Measurements from ENCODE around the gene ETNK1.
"Not testable (repeated sequence)": the region's sequence is repeated elsewhere in the genome, so short reads cannot be mapped to it uniquely, and the experiment has no call there.

ETNK1 gene

GRCh38 chr12:22624870-22625761 is at the start of gene ETNK1:
ETNK1 (plus strand) TSS chr12:22625171; CDS start chr12:22625431, 260 bp downstream.
- DNase-seq, result peak; percentile 91

- no peak for DNase-seq
Measured at GRCh38 chr12:22576065-22576464, 48.9 kb upstream of the ETNK1 start.

- no peak for DNase-seq
Measured at GRCh38 chr12:22576473-22576872, 48.5 kb upstream of the ETNK1 start.

DNA sequence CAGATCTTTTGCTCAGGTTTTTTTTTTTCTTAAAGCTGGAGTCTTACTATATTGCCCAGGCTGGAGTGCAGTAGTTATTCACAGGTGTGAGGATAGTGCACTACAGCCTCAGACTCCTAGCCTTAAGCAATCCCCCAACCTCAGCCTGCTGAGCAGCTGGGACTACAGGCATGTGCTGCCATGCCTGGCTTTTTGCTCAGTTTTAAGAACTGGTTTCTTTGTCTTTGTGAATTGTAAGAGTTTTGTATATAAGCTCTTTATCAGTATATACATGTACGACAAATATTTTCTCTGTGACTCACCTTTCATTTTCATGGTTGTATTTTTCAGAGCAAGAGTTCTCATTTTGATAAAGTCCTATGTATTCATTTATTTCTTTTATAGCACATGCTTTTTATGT is 47.3 kb upstream of the ETNK1 start:
- no peak for DNase-seq

DNA sequence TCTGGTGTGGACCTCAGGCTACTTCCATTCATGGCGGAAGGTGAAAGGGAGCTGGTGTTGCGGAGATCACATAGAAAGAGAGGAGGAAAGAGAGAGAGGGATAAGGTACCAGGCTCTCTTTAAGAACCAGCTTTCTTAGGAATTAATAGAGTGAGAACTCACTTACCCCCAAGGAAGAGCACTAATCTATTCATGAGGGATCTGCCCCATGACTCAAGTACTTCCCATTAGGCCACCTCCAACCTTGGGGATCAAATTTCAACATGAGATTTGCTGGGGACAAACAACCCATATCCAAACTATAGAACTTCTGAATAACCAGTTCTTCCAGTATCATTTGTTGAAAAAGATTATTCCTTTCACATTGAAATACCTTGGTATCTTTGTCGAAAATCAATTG is 46.6 kb upstream of the ETNK1 start:
- DNase-seq, result no peak

GRCh38 chr12:22588817-22589216 is 36.2 kb upstream of the ETNK1 start:
- no peak for DNase-seq

DNA sequence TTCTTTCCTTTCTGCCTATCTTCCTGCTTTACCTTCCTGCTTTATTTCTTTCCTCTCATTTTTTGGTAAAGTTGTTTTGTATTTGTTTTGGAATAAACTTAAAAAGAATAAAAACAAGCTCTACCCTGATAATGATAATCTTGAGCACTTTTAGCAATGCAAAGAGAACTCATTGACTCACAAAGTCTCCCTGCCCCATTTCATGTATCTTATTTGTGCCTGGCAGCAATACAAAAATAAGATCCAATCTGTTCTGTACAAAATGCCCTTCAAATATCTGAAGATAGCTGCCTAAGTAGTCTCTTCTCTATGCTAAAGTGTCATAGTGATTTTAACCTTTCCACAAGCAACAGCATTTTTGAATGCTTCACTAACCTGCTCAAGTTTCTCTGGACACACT is 31.1 kb upstream of the ETNK1 start:
- no peak for DNase-seq

DNA sequence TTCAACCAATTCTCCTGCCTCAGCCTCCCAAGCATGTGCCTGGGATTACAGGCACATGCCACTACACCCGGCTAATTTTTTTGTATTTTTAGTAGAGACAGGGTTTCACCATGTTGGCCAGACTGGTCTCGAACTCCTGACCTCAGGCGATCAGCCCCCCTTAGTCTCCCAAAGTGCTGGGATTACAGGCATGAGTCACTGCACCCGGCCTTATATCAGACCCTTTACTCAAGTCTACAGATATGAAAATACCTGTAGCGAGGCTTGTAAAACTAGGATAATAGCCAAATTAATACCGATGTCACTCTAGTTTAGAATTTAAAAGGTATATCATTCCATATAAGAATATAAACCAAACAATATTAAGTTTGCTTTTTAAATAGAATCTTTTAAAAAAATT is 27.4 kb upstream of the ETNK1 start:
- not testable (repeated sequence) for DNase-seq

GRCh38 chr12:22598141-22598762 is 26.7 kb upstream of the ETNK1 start:
- no peak for DNase-seq

DNA sequence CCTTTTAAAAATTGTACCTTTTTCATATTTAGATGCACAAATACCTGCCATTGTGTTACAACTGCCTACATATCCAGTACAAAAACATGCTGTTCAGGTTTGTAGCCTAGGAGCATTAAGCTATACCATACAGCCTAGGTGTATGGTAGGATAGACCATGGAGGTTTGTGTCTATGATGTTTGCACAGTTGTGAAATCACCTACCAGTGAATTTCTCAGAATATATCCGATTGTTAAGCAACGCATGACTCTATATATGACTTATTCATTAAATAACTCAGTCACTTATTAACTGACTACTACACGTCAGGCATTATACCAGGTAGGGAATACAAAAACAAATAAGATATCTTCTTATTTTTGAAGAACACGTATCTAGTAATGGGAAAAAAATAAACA is 26.2 kb upstream of the ETNK1 start:
- no peak for DNase-seq

DNA sequence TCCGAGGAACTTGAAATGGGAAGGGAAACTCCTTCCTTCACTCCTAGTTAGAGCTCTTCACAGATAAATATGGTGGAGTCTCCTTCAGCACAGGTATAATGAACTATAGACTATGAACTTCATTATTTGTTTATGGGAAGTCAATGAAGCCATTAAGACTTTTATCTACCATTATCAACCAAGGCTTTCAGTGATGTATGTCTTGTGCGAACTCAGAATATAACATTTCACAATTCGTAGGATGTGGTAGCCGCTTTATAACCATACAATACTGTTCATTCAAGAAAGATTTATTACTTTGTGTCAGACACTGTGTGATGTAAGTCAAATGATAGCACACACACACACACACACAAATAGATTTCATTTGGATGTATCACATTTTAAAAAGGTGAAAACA is 24.8 kb upstream of the ETNK1 start:
- DNase-seq, result no peak

DNA sequence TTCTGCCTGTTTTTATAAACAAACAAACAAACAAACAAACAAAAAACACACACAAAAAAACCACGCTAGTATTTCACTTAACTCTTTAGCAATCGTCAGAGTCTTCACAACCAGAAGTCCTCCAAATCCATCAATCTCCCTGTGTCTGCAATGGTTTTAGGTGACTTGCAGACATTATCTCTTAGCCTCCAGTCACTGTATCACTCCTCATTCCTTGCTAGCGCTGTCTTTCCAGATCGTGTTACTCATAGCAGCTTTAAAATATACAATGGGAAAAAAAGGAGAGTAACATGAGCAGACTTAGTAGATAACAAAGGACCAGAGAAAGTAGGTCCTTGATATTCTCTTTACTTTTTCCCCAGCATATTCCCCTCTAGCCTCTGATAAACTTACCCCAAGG is 15.5 kb upstream of the ETNK1 start:
- no peak for DNase-seq

DNA sequence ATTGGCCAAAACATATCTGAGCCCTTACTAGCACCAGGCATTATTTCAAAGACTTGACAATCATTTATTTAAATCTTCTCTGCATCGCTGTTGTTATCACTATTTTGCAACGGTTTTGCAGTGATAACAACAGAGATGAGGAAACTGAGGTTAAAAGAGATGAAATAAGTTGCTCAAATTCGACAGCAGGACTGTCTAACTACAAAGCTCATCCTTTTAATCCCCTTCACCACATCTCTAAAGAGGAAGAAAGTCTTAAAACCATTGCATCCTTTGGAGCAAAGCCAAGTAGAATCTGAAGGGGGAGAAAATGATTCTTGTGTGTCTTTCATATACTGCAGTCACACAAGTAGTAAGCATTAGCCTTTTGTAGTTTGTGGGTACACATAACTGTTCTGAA is 14.8 kb upstream of the ETNK1 start:
- no peak for DNase-seq

DNA sequence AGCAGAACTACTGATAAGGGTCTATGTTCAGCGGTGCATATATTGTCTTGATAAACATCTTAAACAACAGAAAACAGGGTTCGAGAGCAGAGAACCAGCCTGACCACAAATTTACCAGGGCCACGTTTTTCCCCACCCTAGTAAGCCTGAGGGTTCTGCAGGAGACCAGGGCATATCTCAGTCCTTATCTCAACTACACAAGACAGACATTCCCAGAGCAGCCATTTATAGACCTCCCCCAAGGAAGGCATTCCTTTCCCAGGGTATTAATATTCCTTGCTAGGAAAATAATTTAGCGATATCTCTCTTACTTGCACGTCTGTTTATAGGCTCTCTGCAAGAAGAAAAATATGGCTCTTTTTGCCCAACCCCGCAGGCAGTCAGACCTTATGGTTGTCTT is 12.1 kb upstream of the ETNK1 start:
- not testable (repeated sequence) for DNase-seq

DNA sequence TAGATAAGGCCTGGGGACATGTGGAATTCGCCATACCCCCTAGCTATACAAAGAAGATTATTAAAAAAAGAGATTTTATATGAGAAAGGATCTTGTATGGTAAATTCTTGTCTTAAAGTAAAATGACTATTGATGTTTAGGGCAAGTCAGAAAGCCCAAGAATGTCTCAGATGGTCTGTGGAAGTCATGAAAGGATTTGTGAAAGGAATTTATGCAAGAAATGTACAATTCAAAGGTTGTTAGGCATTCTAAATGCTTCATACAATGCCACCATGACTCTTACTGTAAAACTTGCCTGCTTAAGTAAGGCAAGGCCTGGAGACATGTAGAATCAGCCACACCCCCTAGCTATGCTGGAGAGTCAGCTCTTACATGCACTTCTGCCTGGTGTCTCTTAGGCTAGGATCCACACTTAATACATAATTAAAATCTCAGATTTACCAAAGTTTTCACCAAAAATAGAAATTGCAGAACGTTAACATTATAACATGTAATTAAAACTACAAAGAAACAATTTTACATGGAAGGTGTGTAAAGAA is 8.9 kb upstream of the ETNK1 start:
- DNase-seq, result no peak

DNA sequence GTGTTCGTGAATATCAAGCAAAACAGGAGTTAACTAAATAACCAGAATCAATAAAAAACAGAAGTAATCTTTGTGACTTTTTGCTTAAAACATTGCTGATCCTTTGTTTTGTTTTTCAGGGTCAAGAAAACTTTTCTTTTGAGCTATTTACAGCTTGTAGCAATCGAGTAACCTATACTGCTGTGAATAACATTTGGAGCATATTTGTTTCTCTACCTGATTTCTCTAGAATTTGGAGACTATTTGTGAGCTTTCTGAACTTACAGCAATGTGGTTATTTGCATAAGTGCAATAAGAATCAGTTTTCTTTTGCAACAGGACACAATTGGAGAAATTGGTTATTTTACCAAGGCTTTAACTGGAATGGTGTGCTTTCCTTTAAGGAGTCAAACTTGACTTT is 7.3 kb upstream of the ETNK1 start:
- DNase-seq, result no peak

- no peak for DNase-seq
Measured at GRCh38 chr12:22624548-22624869, 462 bp upstream of the ETNK1 start.

DNA sequence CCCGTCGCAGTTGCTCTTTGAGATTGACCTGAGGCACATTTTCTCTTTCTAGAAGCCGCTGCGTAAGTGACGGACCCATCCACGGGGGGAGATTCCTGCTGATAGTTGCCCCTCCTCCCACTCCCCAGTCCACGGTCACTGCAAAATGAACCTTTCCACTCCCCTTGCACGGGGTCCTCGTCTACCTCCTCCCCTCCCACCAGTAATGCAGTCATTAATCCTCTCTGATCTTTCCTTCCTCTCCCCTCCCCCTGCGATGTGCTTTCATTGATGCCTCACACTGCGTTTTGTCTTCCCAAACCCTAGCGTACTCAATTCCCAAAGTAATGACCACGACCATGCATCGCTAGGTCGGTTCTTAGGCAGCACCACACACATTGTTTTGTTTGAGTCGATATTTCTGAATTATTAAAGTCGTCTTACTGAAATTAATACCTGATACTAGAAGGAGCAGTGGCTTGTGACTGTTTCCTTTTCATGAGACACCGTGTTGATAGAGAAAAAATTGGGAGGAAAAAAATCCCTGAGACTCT is 857 bp downstream of the ETNK1 start:
- DNase-seq, result no peak

DNA sequence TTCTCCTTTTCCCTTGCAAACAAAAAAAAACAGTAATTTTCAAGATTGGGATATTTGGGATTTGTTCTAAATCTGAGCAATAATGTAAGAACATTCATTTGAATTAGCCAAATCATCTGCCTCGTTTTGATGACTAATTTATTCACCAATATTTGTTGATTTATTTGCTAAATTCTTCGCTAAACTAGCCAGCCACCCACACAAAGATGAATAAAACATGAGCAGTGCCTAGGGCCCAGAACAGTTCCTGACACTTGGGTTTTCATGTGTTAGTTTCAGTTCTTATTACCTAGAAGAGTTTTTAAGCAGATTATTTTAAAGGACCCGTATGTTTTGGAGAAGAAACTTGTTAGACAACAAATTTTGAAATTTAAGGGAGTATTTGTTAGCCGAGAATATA is 1.4 kb downstream of the ETNK1 start:
- peak; percentile 27 for DNase-seq

GRCh38 chr12:22627371-22627770 is 2.4 kb downstream of the ETNK1 start:
- DNase-seq, result no peak

GRCh38 chr12:22628228-22628627 is 3.3 kb downstream of the ETNK1 start:
- DNase-seq, result no peak

GRCh38 chr12:22631863-22632463 is 7.0 kb downstream of the ETNK1 start:
- no peak for DNase-seq

GRCh38 chr12:22634883-22635282 is 9.9 kb downstream of the ETNK1 start:
- DNase-seq, result no peak

GRCh38 chr12:22635812-22636211 is 10.8 kb downstream of the ETNK1 start:
- DNase-seq, result no peak
